ENCODE measurements around the gene MVD. TPM values are rescaled to one million over a fixed set of nuclear protein-coding genes. Genes with fewer than 3 reads are reported as not detected.

The MVD gene
- total and polyA plus RNA-seq, 2 of the 13 experiments (the other 11 are each of a cell fraction or from before 2014, with no cell fraction given) = 28.1 to 187 TPM

- TF ChIP-seq ATF7 (IDR thresholded peaks at IDR 0.05) = peak; percentile 92
- TF ChIP-seq ATF7 (CRISPR knock-in tag; IDR thresholded peaks at IDR 0.05) = peak; percentile 95
- no peak for TF ChIP-seq ZMAT5 (CRISPR knock-in tag; IDR thresholded peaks at IDR 0.05; ENCODE audit: borderline replicate concordance, low read depth)
- TF ChIP-seq PAXIP1 (CRISPR knock-in tag; conservative IDR thresholded peaks at IDR 0.05) = peak; percentile 36
- TF ChIP-seq CAMTA2 (CRISPR knock-in tag; IDR thresholded peaks at IDR 0.05; ENCODE audit: borderline replicate concordance) = 0 out of 2 replicates have a peak, but pooled peaks have one; percentile 80
- no peak for TF ChIP-seq BCL6 (CRISPR knock-in tag; IDR thresholded peaks at IDR 0.05)
- peak; percentile 46; the same call in 1 of the 2 replicates for TF ChIP-seq TAF1 (CRISPR knock-in tag; IDR thresholded peaks at IDR 0.05)
- TF ChIP-seq ZNF704 (CRISPR knock-in tag; IDR thresholded peaks at IDR 0.05; ENCODE audit: borderline replicate concordance) = peak; percentile 74; the same call in 1 of the 2 replicates
- TF ChIP-seq PBX3 (CRISPR knock-in tag; IDR thresholded peaks at IDR 0.05; ENCODE audit: borderline replicate concordance) = no peak; the same call in 1 of the 2 replicates
- TF ChIP-seq ZNF331 (CRISPR knock-in tag; IDR thresholded peaks at IDR 0.05) = peak; percentile 90
- TF ChIP-seq ZNF138 (CRISPR knock-in tag; IDR thresholded peaks at IDR 0.05; ENCODE audit: low read depth) = peak; percentile 65; the same call in 1 of the 2 replicates
- peak; percentile 58 for TF ChIP-seq ZBTB33 (CRISPR knock-in tag; IDR thresholded peaks at IDR 0.05)
- no peak for TF ChIP-seq ZNF101 (CRISPR knock-in tag; IDR thresholded peaks at IDR 0.05; ENCODE audit: borderline replicate concordance, low read depth)
- TF ChIP-seq ZNF879 (CRISPR knock-in tag; IDR thresholded peaks at IDR 0.05) = no peak
- TF ChIP-seq DRAP1 (CRISPR knock-in tag; IDR thresholded peaks at IDR 0.05) = 0 out of 2 replicates have a peak, but pooled peaks have one; percentile 25
- TF ChIP-seq BHLHE40 (IDR thresholded peaks at IDR 0.05; ENCODE audit: low read length) = peak; percentile 66
- TF ChIP-seq ZNF510 (CRISPR knock-in tag; IDR thresholded peaks at IDR 0.05; ENCODE audit: low read depth) = no peak
- TF ChIP-seq KAT8 (CRISPR knock-in tag; IDR thresholded peaks at IDR 0.05) = peak; percentile 95
- TF ChIP-seq ZNF136 (CRISPR knock-in tag; IDR thresholded peaks at IDR 0.05; ENCODE audit: low read depth) = peak; percentile 34; the same call in 1 of the 2 replicates
- TF ChIP-seq FLYWCH1 (CRISPR knock-in tag; IDR thresholded peaks at IDR 0.05) = no peak
- TF ChIP-seq ATF1 (CRISPR knock-in tag; IDR thresholded peaks at IDR 0.05) = peak; percentile 93
These were observed 43.5 kb upstream of the MVD start, which contains the start of the genes CTU2 and RNF166 (continued) for GRCh38 chr16:88706229-88706964.

All from HepG2 (cell line).